GM21360 (cell line): ENCODE measurements around the gene PYROXD2.

Experiments used
- ATAC-seq: cut with Tn5 transposase; IDR thresholded peaks from one replicate; pipeline ENCODE4 v1.9.1; 2021; ENCODE audit warnings: mild to moderate bottlenecking, moderate library complexity; ENCODE audit not compliant: unreplicated experiment

PYROXD2 gene

DNA sequence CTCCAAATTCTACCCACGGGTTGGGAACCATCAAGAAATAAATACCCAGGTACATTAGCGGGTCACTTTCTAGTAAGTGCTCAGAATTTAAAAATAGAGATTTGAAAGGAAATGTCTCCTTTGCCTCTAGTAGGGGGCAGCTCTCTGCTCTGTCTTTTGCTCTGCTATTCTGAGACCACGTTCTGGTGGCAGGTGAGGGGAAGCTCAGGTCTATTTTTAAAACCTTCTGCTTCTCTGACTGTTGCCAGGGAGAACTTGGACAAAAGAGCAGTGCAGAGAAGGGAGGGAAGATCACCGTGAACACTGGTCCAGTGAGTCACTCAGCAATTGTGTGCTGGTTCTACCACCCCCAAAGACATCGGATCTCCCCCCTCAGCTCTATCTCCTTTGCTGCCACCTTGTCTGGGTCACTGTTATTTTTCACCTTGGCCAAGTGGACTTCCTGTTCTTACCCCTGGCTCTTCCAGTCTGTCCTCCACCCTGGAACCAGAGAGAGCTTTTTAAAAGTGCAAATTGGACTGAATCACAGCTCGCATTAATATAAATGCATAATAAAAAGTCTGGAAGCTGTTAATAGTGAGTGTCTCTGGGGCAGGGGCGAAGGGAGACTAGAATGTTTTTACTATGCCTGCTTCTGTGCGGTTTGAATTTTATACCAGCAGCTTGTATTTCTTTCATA is 74.6 kb downstream of the PYROXD2 start:
- peak; percentile 49 for ATAC-seq

DNA sequence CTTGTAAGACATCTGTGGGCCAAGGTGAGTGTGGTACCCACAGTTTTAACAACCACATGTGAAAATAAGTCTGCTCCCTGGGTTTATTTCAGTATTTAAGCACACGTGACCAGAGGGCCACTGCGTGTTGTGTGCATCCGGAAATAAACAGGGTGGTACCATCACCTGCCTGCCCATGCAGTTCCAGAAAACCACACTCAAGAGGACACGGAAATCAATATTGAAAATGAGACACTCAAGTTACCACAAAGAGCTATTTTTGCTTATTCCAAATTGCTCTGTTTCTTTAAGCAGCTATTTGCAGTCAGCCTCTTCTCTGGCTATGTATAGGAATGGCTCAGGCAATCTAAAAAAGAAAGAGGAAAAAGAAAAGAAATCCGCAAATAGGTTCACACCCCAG is 75.2 kb downstream of the PYROXD2 start:
- ATAC-seq = peak; percentile 81

DNA sequence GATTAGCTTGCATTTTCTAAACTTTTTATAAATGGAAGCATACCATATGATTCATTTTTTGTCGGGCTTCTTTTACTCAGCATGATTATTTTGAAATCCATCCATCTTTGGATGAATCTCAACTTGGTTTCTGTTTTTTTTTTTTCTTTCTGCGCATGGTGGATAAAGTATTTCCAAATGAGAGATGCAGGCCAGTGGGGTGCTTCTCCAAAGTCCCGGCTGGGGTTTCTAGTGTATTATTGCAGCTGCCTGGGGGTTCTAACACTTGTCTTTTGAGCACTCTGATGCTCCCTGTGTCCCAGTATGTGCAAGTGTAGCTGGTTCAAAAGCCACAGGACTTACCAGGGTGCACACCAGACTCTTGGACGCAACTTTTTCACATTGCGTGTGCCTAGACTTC is 76.1 kb downstream of the PYROXD2 start:
- ATAC-seq = no peak

DNA sequence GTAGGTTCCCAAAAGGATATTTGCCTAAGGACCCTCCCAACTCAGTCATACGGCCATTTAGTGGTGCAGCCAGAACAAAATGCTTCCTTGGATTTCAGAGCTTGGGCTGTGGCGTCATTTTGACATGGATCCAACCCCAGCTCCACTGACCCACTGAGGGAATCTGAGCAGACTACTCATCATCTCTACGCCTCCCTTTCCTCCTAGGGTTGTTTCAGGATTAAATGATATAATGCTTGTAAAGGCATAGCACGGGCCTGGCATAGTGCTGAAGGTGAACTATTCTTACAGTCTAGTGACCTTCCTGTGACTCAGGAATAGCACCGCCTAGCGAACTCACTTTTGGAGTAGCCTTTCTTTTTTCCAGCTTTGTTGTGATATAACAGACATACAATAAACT is 76.7 kb downstream of the PYROXD2 start:
- no peak for ATAC-seq

DNA sequence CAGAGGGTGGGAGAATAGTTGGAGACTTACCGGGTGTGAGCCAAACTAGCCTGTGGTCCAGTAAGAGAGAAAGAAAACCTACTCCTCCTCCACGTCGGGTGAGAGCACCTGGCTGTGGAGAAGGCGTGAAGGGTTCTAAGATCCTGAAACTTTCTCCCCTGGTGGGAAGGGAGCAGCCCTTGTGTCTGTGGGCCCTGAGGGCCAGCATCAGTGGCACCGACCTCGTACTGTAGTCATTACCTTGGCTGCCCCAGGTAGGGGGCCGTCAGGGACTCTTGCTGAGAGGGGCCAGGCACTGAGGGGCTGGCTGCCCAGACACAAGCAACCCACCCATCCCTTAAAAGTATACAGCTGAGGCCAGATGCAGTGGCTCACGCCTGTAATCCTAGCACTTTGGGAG is 77.5 kb downstream of the PYROXD2 start:
- ATAC-seq = no peak
